ENCODE measurements around the gene DNAH10.

DNA sequence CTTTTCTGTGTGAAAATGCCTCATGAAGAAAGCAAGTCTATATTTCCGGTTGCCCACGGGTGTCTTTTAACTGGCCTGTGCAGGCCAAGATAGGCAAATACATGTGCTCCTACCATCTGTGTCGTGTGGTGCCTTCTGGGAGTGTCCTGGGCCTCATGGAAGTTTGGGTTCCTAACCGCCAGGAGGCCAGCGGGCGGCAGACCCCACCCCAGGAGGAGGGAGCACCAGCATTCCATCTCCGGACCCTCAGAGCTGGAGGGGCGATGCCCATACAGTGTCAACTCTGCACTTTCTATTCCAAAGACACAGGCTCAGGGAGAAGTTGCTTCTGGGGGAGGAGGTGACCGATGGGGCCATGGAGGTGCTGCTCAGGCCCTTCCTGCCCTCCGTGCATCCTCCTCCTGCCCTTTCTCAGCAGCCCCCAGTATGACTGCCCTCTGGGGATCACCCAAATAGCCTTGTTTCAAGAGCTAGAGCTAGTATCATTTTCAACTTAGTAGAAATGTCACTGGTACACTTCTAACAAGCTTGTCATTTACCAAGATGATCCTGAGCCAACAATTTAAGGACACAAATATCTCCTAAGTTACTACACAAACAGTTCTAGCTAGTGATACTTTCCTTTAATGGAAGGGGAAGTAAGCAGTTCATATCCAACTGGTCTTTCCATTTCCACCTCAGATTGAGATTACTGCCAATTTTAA, 192.7 kb downstream of the DNAH10 start:
- TF ChIP-seq CTCF (IDR thresholded peaks at IDR 0.05) = no peak
- TF ChIP-seq POLR2AphosphoS5 (IDR thresholded peaks at IDR 0.05) = no peak
- TF ChIP-seq POLR2A (IDR thresholded peaks at IDR 0.05) = no peak
- no peak for TF ChIP-seq EP300 (IDR thresholded peaks at IDR 0.05; ENCODE audit: low read depth)
